ENCODE results near the gene GPR37L1.

Gene GPR37L1

DNA sequence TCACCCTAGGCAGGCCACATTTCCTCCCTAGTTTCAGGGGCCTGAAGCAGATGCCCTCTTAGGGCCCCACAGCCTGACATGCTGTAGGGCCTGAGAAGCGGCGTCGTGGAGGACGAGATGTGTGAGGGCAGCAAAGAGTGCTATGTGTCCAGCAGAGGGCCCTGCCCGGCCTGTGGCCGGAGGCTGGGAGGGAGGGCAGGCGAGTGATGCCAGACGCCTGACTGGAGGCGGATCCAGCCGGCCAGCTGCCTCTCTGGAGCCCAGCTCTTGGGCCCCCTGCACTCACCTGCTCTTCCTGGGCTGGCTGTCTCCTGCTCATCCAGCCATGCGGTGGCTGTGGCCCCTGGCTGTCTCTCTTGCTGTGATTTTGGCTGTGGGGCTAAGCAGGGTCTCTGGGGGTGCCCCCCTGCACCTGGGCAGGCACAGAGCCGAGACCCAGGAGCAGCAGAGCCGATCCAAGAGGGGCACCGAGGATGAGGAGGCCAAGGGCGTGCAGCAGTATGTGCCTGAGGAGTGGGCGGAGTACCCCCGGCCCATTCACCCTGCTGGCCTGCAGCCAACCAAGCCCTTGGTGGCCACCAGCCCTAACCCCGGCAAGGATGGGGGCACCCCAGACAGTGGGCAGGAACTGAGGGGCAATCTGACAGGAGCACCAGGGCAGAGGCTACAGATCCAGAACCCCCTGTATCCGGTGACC, at the start of gene GPR37L1:
TSS of gene GPR37L1 (plus strand) at position 279 of the 697 bp plus-strand sequence. CDS start at position 326, 47 bp downstream.
- no peak for DNase-seq (ENCODE audit: low read depth in 2 of 3, low spot score in 1 of 3)

GRCh38 chr1:202073206-202073605, 49.5 kb upstream of the GPR37L1 start:
- no peak for DNase-seq (ENCODE audit: low read depth in 2 of 3, low spot score in 1 of 3)

DNA sequence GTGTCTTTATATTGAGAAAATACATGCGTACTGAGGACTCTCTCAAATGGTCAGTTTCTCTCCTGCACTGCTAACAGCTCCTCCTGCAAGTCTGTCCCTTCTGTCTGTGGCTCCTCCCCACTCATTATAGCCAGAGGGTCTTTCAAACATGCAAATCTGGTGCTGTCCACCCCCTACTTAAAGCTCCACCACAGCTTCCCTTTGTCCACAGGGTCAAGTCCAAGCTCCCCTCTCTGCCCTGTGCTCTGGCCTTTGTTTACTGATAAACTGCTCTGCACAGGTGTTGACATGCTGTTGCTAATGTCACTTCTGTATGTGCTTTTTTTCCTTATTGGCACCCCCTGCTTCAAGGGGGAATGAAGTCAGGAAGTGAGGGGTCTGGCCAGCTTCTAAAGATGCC, 47.7 kb upstream of the GPR37L1 start:
- DNase-seq (ENCODE audit: low read depth in 2 of 3, low spot score in 1 of 3), result no peak

GRCh38 chr1:202075389-202075788, 47.3 kb upstream of the GPR37L1 start:
- no peak for DNase-seq (ENCODE audit: low read depth in 2 of 3, low spot score in 1 of 3)

DNA sequence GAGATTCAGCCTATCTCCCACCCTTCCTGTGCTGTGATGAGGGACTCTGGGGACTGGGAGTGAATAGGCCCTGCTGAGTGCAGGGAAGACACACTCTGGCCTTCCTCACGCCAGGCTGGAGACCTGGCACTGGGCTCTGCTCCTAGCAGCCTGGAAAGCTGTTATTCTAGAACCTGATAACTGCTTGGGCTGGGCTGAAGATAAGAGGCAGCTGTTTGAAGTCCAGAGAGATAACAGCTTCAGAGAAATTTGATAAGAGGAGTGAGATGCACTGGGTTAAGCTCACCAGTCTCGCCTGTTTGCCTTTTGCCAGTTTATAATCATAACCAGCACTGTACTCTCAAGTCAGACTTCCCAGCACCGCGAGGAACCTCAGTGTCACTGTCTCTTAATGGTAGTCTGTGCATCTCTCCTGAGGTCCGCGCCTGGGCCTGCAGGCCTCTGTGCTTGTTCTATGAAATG, 46.6 kb upstream of the GPR37L1 start:
- DNase-seq (ENCODE audit: low read depth in 2 of 3, low spot score in 1 of 3), result no peak

DNA sequence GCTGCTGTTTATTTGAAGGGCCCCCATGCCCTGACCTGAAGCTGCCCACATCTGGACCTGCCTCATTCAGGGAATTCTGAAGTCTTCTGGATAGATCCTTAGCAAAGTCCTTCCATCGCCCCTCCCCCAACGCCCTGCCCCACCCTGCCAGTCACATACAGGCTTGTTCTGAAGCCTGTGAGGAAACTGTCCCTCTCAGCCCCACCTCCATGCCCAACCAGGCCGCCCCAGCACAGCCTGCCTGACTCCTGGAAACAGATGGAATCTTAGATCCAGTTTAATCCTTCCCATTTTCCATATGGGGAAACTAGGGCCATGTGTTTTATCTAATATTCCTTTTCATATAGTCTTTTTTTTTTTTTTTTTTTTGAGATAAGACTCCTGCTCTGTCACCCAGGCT, 44.5 kb upstream of the GPR37L1 start:
- no peak for DNase-seq (ENCODE audit: low read depth in 2 of 3, low spot score in 1 of 3)

DNA sequence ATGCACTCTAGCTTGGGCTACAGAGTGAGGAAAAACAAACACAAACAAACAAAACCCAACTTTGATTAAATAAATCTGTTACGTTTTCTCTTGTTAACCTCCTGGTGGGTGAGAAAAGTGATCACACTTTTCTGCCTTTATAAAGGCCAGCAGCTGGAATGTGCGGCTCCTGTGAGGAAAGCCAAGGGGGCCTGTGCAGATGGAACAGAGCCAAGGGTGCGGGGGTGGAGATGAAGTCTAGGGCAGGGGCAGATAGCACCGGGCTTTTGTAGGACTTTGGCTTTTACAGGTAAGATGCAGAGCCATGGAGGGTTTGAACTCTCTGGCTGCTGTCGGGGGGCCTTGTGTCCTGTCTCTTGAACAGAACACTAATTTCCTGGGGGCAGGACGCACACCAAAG, 40.7 kb upstream of the GPR37L1 start:
- DNase-seq (ENCODE audit: low read depth in 2 of 3, low spot score in 1 of 3), result no peak

GRCh38 chr1:202084791-202085681, 37.7 kb upstream of the GPR37L1 start:
- no peak for DNase-seq (ENCODE audit: low read depth in 2 of 3, low spot score in 1 of 3)

GRCh38 chr1:202085682-202086373, 36.9 kb upstream of the GPR37L1 start:
- DNase-seq (ENCODE audit: low read depth in 2 of 3, low spot score in 1 of 3), result no peak

GRCh38 chr1:202086579-202087350, 36.0 kb upstream of the GPR37L1 start:
- no peak for DNase-seq (ENCODE audit: low read depth in 2 of 3, low spot score in 1 of 3)

DNA sequence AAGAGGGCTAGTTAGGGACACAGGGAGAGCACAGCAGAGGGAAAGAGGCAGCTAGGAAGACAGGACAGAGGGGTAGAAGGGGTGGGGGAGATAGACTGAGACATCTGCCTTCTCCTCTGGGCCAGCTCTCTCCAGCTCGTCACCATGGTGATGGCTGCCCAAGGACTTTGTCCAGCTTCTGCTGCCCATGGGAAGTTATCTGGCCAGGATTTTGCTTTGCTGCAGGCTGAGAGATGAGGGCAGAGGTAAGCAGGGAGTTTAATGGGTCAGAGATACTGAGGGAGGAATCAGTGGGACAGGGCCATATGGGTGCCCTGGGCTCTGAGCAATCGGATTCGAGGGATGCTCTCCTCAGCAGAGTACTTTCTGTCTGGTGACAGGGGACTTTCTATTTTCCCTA, 34.5 kb upstream of the GPR37L1 start:
- DNase-seq (ENCODE audit: low read depth in 2 of 3, low spot score in 1 of 3), result no peak

GRCh38 chr1:202090994-202091393, 31.7 kb upstream of the GPR37L1 start:
- no peak for DNase-seq (ENCODE audit: low read depth in 2 of 3, low spot score in 1 of 3)

DNA sequence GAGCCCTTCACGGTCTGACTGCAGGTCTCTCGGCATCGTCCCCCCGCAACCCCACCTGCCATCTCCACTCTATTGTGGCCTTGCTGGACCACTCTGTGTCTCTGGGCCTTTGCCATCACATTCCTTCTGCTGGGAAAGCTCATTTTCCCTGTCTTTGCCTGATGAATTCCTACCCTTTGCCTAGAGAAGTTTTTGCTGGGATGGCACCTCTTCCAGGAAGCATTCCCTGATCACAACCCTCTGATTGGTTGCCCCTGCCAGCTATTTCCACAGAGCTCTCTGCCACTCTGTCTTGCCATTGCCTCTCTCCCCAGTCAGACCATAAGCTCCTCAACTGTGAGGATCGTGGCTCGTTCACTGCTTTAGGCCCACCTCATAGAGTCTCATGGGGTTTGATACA, 28.9 kb upstream of the GPR37L1 start:
- DNase-seq (ENCODE audit: low read depth in 2 of 3, low spot score in 1 of 3), result no peak

DNA sequence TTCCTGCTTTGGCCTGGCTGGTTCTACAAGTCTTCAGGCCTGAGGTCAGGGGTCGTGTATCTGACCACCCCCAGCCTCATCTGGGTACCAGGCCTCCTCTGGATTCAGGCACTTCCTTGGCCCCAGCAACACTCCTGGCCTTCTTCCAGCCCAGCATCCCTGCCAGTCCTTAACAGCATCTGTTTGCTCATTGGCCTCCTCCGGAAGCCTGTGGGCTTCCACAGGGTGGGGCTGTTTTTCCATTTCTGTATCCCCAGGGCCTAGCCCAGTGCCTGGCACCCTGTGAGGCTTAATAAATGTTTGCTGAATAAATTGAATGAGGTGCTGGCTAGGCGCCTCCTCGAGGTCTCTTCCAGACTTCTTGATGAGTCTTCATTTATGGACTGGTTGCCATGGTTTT, 21.5 kb upstream of the GPR37L1 start:
- no peak for DNase-seq (ENCODE audit: low read depth in 2 of 3, low spot score in 1 of 3)

GRCh38 chr1:202104073-202104472, 18.6 kb upstream of the GPR37L1 start:
- DNase-seq (ENCODE audit: low read depth in 2 of 3, low spot score in 1 of 3), result no peak

DNA sequence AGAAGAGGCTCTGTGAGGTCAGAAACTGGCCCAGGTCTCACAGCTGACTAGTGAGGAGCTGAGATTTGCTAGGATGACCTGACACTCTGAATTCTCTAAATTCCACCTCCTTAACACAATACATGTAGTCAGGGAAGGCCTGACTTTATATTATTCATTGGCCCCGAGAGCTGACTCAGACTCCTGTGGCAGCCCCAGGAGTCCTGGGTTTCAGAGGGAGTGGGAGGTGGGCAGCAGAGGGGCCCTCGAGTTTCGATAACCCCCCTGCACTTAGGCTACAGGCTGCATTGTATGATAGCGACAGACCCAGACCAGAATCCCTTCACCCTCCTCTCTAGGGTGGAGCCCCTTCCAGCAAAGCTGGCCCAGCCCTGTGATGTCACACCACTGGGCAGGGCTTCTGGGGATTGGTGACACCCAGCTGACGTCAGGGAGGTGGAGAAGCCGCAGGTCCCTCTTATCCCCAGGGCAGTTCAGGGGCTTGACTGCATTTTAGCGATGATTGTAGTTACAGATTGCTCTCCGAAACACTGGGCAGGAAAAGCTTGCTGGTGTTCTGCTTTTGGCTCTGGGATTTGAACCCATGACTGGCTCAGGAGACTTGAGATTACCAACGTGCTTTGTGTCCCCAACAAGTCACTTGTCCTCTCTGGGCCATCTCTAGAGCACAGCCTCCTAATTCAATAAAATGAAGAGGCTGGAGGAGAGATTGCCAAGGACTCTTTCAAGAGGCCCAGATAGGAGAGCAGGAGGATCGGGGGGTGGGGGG, 17.0 kb upstream of the GPR37L1 start:
- no peak for DNase-seq (ENCODE audit: low read depth in 2 of 3, low spot score in 1 of 3)

- no peak for DNase-seq (ENCODE audit: low read depth in 2 of 3, low spot score in 1 of 3)
These were observed 16.1 kb upstream of the GPR37L1 start for GRCh38 chr1:202106340-202107254.

- DNase-seq (ENCODE audit: low read depth in 2 of 3, low spot score in 1 of 3), result no peak
These were observed 15.4 kb upstream of the GPR37L1 start for GRCh38 chr1:202107321-202107761.

Measured in stimulated activated CD4-positive, alpha-beta T cell treated with anti-CD3 and anti-CD28 coated beads, Interleukin-12 subunit alpha, Interleukin-12 subunit beta, amount 100 ng/mL, for 48 hours (primary cell).